BE2C (cell line): ENCODE measurements around the gene DISP2.

Source experiments
- DNase-seq: peaks from one replicate; pipeline ENCODE4 v3.0.0-alpha.2; 2020
- H3K27me3 ChIP-seq: fragments of 250-450 bp; sonication (Bioruptor Pico); 2 replicates; pipeline ENCODE4 v1.5.1; 2020; ENCODE audit warnings: mild to moderate bottlenecking
- H3K36me3 ChIP-seq: fragments of 250-450 bp; sonication (Bioruptor Pico); 2 replicates; pipeline ENCODE4 v1.5.1; 2020; ENCODE audit warnings: mild to moderate bottlenecking
- H3K4me1 ChIP-seq: fragments of 250-450 bp; sonication (Bioruptor Pico); 2 replicates; pipeline ENCODE4 v1.5.1; 2020
- H3K4me3 ChIP-seq: 2 replicates; pipeline ENCODE4 v1.5.1; 2011; ENCODE audit warnings: low read depth, low read length
- H3K9me3 ChIP-seq: fragments of 250-450 bp; sonication (Bioruptor Pico); 2 replicates; pipeline ENCODE4 v1.5.1; 2020
- CTCF ChIP-seq: IDR thresholded peaks from 2 replicates; pipeline ENCODE4 v1.5.1; 2012; ENCODE audit warnings: mild to moderate bottlenecking, low read depth, low read length

The DISP2 gene

DNA sequence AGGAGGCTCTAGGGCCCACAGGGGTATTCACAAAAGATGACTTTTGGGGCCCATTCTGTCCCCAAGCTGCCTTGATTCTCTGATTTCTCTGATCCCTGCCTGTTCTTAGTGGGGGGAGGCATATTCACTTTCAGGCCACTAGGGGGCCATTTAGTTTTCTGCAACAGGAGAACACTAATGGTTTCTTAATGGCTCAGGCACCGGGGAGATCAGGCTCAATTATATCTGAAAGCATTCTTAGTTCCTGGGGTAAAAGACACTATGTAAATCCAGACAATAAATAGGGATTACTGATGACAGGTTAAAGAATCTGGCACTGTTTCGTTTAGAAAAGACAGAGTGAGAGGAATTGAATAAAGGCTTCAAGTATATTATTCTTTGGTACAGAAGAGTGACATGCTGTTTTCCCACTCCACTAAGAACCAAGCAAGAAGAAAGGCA lies 37.1 kb upstream of the DISP2 start:
- Histone ChIP-seq H3K9me3 (no peaks in the 10 kb centered on the region), H3K4me3 (no peak overlapping the region), H3K36me3 (no peaks in the 10 kb centered on the region), H3K27me3 (no peaks in the 10 kb centered on the region), H3K4me1 (peaks cover 6% of the 10 kb centered on the region)
- DNase-seq, result peak; percentile 71
- peak; percentile 94 for TF ChIP-seq CTCF

DNA sequence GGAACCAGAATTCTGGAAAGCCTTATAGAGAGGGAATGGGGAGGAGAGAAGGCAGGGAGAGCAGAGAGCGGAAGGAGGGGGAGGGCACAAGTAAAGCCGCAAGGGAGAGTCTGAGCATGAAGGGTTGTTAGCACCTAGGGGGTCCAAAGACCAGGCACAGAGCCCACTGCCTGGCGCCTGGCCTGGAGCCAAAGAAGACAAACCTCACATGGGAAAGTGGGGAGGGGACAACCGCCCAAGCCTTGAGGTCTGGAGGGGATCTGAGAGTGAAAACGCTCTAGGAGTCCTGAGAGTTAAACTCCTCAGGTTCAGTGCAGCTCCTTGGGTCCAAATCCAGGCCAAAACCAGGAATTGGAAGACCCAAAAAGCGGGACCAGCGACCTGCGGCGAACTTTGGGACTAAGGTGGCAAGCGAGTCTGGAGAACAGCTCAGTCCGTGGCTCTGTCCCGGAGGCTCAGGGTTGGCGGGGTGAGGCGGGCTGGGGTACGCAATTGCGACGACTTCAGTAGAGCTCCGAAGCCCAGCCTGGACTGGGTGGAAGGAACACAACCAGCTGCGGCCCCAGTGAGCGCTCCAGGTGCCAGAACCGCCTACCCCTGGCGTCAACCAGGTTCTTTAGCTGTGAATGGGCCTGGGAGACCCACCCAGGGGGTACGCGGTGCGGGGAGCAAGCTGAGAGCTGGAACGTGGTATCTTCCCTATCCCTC lies 35.3 kb upstream of the DISP2 start:
- Histone ChIP-seq H3K36me3 (peaks cover 5% of the 10 kb centered on the region; the same call in 1 of the 2 replicates), H3K9me3 (no peaks in the 10 kb centered on the region), H3K27me3 (no peaks in the 10 kb centered on the region), H3K4me3 (no peak overlapping the region), H3K4me1 (peaks cover 6% of the 10 kb centered on the region)
- TF ChIP-seq CTCF, result no peak
- DNase-seq, result no peak

DNA sequence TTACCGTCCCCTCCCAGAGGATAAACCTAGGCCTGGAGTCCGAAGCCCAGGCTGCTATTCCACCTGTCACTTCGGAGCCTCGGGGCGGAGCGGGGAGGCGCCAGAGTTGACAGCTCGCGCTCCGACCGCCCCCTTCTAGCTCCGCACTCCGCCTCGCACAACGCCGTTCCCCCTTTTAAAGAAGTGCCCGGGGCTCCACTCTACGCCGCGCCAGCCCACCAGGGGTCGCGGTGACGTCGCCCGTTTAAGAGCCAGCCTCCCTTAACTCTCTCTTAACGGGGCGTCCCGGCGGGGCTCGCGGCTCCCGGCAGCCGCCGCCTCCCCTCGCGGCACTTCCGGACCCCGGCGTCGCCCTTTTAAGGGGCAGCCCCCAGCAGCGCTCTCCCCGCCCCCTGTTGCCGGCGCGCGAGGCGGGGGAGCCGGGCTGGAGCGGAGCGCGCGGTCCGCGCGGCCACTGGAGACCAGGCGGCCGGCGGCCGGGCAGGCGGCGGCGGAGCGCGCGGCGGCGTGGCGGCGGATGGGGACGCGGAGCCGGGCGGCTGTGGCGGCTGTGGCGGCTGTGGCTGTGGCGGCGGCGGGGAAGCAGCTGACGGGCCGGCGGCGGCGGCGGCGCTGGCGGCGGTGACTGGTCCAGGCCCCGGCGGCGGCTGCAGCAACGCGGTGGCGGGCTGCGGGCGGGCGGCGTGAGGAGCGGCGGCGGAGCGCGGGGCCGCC lies 34.6 kb upstream of the DISP2 start, which contains the start of gene INAFM2:
Gene INAFM2 (plus strand): TSS at position 454 of the 714 bp plus-strand sequence. CDS start 364 bp downstream, outside the sequence.
- DNase-seq, result peak; percentile 96
- peak; percentile 64 for TF ChIP-seq CTCF
- H3K4me1 ChIP-seq, result peaks cover 6% of the 10 kb centered on the region
- H3K36me3 ChIP-seq, result peaks cover 5% of the 10 kb centered on the region; the same call in 1 of the 2 replicates
- H3K27me3 ChIP-seq, result no peaks in the 10 kb centered on the region
- no peaks in the 10 kb centered on the region for H3K9me3 ChIP-seq
- peak within 1 kb of the TSS; percentile 67 for H3K4me3 ChIP-seq

DNA sequence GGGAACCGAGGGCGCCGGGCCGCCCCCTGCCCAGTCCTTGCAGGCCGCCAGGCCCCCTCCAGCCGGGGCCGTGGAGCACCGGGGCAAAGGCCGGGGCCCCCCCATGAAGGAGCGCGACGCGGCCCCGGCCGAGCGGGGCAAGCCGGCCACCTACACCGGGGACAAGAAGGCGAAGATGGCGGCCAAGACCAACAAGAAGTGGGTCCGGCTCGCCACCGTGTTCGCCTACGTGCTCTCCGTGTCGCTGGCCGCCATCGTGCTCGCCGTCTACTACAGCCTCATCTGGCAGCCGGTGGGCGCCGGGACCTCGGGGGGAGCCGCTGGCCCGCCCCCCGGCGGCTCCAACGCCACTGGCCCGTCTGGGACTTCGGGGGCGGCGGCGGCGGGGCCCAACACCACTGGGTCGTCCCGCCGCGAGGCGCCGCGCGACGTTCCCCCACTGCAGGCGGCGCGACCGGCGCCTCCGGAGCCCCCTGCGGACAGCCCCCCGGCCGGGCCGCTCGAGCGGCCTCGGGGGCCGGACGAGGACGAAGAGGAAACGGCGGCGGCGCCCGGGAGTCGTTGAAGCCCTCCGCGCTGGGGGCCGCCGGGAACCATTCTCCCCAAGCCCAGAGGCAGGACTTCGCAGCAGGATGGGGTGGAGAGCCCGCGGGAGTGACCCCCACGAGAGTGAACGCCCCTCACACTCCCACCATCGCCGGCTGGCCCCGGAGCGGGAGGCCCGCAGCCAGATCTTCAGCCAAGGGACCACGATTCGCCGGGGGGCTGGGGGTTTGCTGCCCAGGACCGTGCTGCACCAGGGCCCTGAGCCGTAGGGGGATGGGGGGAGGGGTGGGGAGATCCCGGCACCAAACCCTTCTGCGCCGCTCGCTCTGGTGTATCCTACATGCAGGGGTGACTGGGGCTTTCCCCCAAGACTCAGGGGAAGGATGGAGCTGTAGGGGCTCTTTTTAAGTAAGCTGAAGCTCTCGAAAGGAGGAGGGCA lies 33.8 kb upstream of the DISP2 start:
- Histone ChIP-seq H3K36me3 (peaks cover 5% of the 10 kb centered on the region; the same call in 1 of the 2 replicates), H3K27me3 (no peaks in the 10 kb centered on the region), H3K4me1 (peaks cover 6% of the 10 kb centered on the region), H3K9me3 (no peaks in the 10 kb centered on the region), H3K4me3 (peak overlapping the region; percentile 67)
- no peak for TF ChIP-seq CTCF
- peak; percentile 46 for DNase-seq

DNA sequence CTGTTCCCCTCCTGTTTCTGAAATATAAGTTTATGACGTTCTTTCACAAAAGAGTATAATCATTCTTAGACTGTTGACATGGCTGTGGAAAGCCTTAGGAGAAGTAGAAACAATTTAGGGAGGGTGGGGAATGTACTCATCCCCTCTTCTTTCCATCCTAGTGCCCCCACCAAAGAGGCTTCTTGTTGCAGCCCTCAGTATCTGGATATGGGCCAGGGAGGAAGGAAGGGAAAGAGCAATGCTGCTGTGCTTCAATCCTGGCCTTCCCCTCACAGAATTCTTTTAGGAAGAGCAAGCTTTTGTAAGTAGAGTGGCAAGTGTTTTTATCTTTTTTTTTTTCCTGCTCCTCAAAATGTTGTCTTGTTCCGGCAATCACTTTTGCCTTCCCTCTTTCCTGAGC lies 32.8 kb upstream of the DISP2 start:
- DNase-seq, result no peak
- no peaks in the 10 kb centered on the region for H3K27me3 ChIP-seq
- H3K4me3 ChIP-seq, result peak overlapping the region; percentile 67
- no peak for TF ChIP-seq CTCF
- no peaks in the 10 kb centered on the region for H3K9me3 ChIP-seq
- peaks cover 6% of the 10 kb centered on the region for H3K4me1 ChIP-seq
- peaks cover 5% of the 10 kb centered on the region; the same call in 1 of the 2 replicates for H3K36me3 ChIP-seq
